NCI-H345 treated with DMSO at 0.1 percent for 48 hours (cell line): ENCODE measurements around the gene ACTL8.
"Not testable (repeated sequence)": the region's sequence is repeated elsewhere in the genome, so short reads cannot be mapped to it uniquely, and the experiment has no call there.

Source experiments
- DNase-seq: peaks from one replicate; lab custom pipeline; 2025; ENCODE audit not compliant: unreplicated experiment; lab: John Stamatoyannopoulos, UW

Gene ACTL8

DNA sequence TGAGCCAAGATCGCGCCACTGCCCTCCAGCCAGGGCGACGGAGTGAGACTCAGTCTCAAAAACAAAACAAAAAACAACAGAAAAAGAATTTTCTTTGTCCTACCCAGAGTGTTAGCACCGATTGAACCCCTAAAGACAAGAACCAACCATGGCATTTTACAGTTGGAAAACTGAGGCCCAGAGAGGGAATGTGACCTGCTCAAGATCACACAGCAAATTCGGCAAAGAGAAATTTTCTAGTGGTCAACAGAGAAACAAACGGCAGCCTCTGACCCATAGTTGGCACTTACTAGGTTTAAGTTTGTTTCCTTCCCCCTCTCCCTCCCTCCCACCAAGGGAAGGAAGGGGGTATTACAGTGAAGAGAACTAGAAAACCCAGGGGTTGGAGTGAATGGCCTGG is 20.5 kb upstream of the ACTL8 start:
- DNase-seq = no peak

DNA sequence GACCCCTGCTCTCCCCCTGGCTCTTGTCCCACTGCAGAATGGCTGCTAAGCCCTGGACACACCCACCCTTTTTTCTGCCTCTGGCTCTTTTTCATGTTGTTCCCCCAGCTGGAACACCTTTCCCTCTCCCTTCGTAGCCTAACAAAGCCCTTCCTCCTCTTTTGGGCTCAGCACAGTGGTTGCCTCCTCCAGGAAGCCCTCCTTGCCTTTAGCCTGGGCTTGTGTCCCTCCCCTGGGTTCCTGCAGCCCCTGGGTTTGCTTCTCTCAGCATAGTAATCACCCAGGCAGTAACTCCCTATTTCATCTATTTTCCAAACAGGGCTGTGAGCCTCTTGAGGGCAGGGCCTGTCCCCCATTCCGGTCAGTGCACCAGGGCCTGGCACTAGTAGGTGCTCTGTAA is 19.8 kb upstream of the ACTL8 start:
- no peak for DNase-seq

DNA sequence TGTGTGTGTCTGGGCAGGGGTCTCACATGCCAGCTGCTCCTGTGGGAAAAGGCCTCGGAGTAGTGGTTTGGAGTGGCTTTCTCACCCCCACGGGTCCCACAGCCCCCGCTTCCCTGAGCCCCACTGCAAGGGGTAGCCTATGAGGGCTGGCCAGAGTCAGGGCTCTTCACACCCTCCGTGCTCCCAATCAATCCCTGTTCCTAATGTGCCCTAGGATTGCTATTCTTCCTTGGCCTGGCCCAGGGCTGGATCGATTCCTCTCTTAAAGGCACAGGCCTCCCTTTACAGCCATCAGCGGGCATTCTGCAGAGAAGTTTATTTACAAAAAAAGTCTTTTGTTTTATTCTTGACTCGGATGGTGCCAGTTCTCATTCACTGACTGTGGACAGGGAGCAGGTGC is 19.3 kb upstream of the ACTL8 start:
- no peak for DNase-seq

DNA sequence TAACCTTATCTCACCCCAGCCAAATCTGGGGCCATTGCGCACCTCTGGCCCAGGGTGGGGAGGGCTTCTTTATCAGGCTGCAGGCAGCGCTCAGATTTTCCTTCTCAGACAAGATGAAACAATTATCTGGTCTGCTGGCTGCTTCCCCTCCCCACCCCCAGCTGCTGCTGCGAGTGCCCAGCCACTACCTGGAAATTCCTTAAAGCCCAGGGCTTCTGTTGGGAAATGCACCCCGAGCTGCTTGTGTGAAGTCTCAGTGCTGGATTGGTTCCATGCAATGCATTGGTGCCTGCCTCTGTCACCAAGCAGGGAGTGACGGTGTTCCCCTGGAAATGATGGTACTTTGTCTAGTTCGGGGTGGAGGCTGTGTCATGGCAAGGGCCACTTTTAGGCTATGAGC is 18.5 kb upstream of the ACTL8 start:
- DNase-seq = no peak

DNA sequence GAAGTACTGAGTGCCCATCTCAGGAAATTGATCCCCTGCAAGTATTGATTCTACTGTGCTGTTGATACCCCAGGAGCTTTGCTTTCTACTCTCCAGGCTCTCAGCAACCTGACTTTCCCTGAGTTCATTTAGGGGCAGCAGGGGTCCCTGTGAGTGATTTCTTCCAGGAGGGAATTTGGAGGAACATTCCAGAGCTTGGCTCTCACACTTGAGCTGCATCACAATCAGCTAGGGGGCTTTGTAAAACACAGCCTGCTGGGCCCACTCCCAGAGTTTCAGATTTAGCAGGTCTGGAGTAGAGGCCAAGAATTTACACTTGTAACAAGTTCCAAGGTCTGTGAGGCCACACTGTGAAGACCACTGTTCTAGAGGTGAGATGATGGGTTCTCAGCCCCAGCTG is 16.1 kb upstream of the ACTL8 start:
- DNase-seq = no peak

DNA sequence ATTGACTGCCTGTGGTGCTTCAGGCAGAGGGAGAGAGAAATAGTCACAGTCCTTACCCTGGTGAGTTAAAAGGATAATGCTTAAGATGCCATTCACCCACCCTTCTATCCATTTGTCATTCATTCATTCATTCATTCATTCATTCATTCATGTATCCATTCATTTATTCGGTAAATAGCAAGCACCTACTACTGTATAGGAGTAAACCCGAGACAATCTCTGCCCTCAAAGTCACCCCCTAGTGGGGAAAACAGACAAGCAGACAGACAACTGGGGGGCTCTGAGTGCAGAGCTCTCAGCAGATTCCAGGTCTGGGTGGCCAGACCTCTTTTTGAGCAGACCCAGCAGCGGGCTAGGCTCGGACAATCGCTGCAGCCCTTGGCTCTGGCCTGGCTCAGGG is 14.1 kb upstream of the ACTL8 start:
- DNase-seq = no peak

DNA sequence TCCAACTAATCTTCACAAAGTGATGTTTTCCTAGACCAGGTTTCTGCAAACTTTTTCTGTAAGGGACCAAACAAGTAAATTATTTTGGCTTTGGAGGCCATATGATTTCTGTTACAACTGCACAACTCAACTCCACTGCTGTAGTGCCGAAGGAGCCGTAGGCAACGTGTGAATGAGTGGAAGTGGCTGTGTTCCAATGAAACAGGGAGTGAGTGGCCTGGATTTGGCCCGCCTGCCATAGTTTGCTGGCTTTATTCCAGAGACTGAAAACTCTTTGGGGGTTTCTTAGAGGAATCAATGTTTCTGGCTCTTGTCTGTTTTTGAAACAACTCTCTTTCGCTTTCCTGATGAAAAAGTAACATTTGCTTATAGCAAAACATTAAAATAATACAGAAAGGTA is 12.6 kb upstream of the ACTL8 start:
- no peak for DNase-seq

DNA sequence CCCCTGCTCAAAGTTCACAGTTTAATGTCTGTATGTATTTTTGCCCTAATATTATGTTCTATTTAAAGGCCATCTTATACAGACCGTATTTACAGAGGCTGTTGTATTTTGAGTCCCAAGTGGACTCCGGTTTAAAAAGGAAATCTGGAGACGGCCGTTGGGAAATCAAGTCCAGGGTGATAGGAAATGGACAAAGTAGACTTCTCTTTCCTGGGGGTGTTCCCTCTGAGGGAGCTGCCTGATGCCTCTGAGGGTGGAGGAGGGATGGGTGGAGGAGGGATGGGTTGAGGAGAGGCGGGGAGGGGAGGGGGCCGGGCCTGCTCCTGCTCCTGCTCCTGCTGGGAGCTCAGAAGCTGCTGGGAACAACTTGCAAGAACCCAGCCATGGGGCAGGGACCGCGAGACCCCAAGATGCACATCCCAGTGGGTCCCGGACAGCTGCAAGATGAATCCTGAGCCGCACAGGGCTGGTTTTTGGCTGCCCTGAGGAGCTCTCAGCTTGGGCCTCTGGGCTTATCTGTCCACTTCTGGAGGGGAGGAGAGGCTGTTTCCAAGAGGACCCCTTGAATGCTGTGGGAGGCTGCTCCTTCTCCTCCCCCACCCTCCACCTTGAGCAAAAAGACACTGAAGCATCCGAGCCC is 12.0 kb upstream of the ACTL8 start:
- DNase-seq = no peak

DNA sequence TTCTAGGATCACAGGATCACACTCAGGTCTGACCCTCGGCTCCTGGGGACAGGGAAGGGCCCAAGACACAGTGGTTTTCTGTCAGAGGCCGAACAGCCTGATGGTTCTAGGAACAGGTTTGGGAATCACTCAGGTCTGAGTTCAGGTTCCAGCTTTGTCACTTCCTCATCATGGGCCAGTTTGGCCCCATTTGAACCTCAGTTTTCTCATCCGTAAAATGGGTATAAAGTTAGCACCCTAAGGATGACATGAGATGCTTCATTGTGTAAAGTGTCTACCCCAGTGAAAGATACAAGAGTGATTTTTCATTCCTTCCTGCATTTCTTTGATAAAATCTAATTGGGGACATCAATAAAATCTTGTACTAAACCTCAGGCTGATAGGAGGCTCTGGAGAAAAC is 11.2 kb upstream of the ACTL8 start:
- no peak for DNase-seq

DNA sequence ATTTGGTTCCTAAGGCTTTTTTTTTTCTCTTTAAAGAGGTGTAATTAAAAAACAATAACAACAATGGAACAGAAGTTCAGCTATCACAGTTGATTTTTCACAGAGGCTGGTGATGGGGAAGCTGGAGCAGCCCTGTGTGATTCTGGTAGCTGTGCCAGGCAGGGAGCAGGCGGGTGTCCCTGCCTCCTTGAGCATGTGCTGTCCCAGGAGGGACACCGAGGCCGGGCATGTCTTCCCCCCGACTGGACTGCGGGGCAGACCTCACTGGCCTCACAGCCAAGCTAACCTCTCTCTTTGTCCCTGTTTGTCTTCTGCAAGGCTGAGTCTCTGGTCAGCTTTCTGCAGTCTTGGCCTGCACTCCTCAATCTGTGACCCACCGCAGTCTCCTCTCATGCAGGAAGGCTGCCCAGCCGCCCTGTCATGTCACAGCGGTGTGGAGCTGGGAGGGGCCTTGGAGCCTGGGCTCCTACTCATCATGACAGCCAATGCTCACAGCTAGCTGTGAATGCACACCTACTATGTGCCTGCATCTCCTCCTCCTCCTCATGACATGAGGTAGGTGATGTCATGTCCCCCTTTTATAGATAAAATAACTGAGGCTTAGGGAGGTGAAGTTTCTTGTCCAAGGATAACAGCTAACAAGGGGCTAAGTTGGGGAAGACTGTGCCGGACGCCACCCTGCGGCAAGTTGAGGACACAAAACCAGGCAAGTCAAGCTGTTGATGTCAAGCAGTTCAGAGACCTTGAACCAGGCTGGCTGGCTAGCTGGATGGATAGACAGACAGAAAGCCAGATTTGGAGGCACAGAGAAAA is 10.3 kb upstream of the ACTL8 start:
- DNase-seq = no peak

DNA sequence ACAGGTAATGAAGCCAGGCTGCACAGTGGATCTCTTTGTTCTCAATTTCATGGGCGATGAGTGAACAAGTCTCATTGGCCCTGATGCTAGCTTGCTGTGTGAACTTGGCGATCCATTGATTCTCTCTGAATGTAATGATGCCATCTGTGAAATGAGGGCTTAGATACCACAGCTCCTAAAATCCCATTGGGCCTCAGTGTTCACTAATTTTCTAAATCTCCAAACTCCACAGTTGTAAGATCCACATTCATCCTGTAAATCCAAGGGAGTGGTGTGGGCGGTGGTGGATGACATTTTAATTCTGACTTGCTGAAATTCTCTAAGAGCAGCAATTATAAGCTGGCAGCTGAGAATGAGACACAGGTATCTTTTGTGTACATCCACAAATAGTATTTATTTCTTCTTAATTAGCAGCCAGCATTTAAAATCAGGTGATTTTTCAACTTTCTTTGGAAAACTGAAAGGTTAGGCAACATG is 9.6 kb upstream of the ACTL8 start:
- DNase-seq = no peak

DNA sequence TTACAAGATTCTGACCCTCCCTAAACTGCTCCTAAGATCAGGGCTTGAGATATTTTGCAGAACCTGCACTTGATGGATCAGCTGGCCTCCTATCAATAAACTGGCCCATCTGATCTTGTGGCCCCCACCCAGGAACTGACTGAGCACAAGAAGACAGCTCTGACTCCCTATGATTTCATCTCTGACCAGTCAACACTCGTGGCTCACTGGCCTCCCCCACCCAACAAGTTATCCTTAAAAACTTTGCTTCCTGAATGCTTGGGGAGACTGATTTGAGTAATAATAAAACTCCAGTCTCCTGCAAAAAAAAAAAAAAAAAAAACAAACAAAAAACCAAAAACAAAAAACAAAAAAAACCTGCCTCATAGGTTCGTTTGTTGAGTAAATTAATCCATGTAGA is 8.9 kb upstream of the ACTL8 start:
- DNase-seq = not testable (repeated sequence)

DNA sequence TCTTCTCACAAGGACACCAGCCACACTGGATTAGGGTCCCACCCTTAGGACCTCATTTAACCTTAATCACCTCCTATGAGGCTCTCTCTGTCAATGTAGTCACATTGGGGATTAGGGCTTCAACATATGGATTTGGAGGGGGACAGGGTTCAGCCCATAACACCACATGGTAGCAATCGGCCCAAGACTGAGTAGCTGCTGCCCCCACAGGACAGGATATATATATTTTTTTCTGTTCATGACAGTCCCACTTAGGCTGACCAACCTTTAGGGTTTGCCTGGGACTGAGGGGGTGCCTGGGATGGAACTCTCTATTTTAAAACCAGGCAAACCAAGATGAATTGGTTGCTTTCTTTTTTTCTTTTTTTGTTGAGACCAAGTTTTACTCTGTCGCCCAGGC is 8.2 kb upstream of the ACTL8 start:
- DNase-seq = no peak

DNA sequence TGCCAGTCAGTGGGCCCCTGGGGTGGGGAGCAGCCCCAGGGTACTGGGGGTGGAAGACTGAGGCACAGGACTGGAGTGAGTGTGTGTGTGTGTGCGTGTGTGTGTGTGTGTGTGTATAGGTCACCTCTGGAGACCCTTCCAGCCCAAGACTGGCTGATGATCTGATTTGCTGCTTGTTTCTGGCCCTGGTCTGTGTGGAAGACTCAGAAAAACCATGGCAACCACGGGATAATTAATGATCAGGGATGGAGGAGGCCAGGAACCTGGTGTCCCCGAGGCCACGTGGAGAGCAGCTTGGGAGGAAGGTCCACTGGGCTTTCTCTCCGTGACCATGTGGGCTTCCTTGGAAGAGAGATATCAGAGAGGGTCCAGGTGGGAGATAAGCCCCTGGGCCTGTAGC is 4.8 kb upstream of the ACTL8 start:
- DNase-seq = no peak

DNA sequence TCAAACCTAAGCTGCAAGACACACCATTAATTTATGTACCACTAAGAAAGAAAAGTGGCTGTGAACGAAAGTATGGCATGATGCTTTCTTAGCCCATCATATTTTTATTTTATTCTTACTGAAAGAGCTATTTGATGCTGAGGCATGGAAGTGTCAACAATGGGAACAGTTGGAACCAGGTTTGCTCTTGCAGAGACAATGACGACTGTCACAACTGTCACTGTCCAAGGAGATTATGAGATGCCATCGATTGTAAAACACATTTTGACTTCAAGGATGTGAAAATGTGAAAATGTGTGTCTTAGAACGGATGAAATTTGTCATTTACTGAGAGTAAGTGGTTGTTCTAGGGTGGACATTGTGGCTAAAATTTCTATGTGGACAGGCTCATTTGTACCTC is 2.8 kb upstream of the ACTL8 start:
- DNase-seq = no peak

DNA sequence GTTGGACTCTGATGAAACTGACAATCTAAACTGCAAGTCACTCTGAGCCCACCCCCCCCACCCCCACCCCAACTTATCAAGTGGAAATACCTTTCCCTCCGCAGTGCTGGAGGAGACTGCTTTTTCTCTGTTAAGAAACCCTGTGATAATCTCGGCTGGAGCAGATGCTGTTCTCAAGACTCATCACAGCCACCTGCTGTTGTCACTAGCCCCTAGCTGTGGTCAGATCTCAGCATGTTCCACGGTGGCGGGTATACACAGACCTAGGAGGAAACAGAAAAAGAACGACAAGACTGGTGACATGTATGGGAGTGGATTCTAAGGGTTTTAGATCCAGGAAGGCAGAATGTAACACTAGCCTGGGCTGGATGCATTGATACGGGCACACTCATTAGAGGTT is 2.3 kb downstream of the ACTL8 start:
- no peak for DNase-seq

DNA sequence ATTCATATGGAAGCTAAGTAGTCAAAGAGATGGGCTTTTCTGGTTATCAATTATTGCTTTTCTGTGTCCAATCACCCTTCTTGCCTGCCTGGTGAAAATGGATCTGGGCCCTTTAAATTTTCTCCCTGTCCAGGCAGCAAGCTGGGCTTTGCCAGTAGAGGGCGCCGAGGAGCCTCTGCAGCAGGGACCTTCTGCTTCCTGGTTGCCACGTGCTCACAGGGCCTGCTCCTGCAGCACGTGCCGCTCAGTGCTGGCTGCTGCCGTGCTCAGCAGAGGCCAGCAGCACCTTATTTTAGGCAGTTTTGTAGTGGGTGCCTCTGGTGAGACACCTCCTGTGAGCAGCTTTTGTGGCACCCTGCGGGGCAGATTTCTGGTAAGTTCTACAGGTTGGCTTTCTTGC is 4.0 kb downstream of the ACTL8 start:
- no peak for DNase-seq

DNA sequence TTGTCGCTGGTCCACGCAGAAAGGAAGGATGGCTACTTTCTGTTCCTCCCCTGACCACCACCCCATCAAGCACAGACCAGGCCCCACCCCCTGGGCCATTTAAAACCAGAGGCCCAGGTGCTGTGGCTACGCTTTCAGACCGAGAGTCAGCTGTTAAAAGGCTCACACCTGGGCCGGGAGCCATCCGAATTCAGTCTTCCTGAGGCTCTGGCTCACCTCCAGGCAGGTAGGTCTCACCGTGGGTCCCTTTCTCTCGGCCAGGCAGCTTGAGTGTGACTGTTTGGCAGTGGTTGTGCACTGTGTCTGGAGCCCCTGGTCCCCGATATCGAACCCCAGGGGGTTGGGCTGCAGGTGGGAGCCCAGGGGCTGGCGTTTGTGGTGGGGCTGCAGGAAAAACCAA is 7.2 kb downstream of the ACTL8 start:
- no peak for DNase-seq

DNA sequence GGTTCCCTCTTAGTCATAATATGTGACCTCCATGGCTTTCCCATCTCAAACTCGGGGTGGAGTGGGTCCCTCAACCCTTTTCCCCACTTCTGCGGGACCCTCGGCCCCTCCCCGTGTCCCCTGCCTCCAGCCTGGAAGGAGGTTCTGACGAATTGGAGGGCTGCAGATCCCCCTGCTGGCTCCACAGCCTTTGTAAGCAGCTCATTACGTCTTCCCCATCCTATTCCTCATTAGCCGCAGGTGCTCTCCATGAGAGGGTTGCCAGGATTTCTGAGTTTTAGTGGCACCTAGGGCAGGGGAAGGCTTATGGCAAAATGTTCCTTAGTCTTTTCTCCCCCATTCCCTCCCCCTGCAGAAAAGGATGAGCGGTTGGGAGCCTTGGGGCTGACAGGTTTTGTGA is 8.3 kb downstream of the ACTL8 start:
- DNase-seq = no peak

DNA sequence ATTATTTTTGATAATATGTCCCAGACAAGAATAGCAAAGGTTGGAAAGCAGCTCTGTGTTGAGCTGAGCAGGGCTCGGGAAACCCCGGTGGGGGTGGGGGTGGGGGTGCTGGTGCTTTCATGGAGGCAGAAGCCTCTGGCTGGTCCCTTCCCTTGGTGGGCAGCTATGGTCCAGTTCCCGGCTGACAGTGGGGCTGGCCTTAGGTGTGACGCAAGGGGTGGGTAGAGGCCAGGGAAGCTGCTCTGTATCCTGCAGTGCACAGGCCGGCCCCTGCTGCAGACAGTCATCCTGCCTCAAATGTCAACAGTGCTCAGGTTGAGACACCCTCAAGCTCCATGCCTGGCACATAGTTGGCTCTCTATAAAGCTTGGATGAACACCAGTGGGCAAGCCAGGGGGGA is 8.9 kb downstream of the ACTL8 start:
- no peak for DNase-seq

DNA sequence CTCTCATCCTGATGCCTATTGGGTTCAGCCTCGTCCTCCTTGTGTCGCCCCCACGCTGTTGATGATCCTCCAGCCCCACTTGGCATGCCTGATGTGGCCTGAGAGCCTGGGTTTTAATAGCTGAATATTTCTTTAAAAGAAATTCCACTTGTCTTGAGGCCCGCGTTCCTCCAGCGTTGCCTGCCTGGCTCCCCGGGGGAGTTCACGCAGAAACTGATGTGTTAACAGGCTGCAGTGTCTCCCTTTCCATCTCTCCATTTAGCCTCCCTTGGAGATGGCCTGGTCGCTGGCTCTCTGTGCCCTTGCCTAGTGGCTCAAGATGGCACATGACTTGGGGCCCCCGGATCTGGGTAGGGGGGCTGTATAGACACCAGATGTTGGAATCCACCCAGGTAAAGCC is 9.5 kb downstream of the ACTL8 start:
- DNase-seq = no peak

DNA sequence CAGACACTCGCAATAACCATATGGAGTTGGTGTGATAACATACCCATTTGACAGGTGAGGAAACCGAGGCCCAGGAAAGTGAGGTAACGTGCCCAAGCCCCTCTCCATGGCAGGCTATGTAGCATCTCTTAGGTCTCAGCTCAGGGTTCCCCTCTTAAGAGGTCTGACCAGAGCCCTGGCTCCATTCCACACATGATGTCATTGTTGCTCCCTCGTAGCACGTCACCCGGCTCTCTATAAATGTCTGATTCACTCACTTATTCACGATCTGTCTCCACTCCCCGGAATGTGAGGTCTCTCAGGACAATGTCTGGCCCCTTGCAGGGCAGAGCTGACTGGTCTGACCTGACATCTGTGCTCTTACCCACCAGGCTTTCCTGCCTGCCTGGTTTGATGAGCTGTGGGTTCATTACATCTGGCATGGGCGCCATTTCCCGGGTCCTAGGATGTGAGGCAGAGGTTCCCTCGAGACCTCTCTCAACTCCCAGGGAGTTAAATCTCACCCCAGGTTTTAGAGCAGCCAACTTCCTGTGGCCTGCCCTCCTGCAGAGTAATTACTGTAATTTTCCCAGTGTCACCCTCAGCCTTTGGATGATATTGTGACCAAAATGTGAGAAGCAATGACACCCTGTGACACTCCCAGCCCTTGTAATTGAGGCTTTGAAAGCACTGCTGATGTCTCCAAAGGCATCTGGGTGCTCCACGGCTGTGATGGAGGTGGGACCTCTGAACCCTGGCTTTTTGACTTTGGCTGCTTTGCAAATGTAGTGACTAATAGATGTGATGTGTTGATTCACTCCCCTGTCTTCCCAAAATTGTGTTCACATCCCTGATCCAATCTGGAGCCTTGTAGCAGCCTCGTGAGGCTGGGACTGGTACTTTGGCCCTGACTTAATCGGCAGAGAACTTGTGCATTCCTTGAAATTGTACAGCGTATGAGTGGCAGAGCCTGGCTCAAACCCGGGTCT is 10.6 kb downstream of the ACTL8 start:
- DNase-seq = no peak
